GM18508 (cell line): ENCODE measurements around the gene ZNF280C.

ENCODE experiments used
- ATAC-seq: cut with Tn5 transposase; IDR thresholded peaks from one replicate; pipeline ENCODE4 v1.9.1; 2021; ENCODE audit warnings: moderate number of reproducible peaks; ENCODE audit not compliant: insufficient read depth, unreplicated experiment

ZNF280C gene

GRCh38 chrX:130179579-130180215 is 89.0 kb downstream of the ZNF280C start:
- no peak for ATAC-seq

GRCh38 chrX:130179170-130179569 is 89.5 kb downstream of the ZNF280C start:
- no peak for ATAC-seq

- ATAC-seq, result no peak
Observed at GRCh38 chrX:130176942-130177341, 91.8 kb downstream of the ZNF280C start.

- peak; percentile 66 for ATAC-seq
Observed at GRCh38 chrX:130176354-130176776, 92.3 kb downstream of the ZNF280C start.

GRCh38 chrX:130174937-130175336 is 93.8 kb downstream of the ZNF280C start:
- no peak for ATAC-seq

GRCh38 chrX:130174045-130174704 is 94.5 kb downstream of the ZNF280C start:
- no peak for ATAC-seq

GRCh38 chrX:130173190-130173895 is 95.4 kb downstream of the ZNF280C start:
- no peak for ATAC-seq

GRCh38 chrX:130172127-130172845 is 96.4 kb downstream of the ZNF280C start:
- ATAC-seq, result no peak

- ATAC-seq, result no peak
Observed at GRCh38 chrX:130171446-130172126, 97.1 kb downstream of the ZNF280C start, which contains the start of gene RAB33A. Gene RAB33A, plus strand, starts transcription at chrX:130171962. Its CDS starts 101 bp downstream, at chrX:130172063.

GRCh38 chrX:130170752-130171445 is 97.8 kb downstream of the ZNF280C start:
- ATAC-seq, result peak; percentile 36

- ATAC-seq, result no peak
Observed at GRCh38 chrX:130167040-130167439, 101.7 kb downstream of the ZNF280C start.

- no peak for ATAC-seq
Observed at GRCh38 chrX:130166503-130166777, 102.3 kb downstream of the ZNF280C start.

- peak; percentile 78 for ATAC-seq
Observed at GRCh38 chrX:130165703-130166502, 102.8 kb downstream of the ZNF280C start, which contains the start of gene AIFM1. Gene AIFM1, minus strand, starts transcription at chrX:130165841. Its CDS starts 185 bp downstream, at chrX:130165656.

GRCh38 chrX:130165181-130165702 is 103.5 kb downstream of the ZNF280C start:
- no peak for ATAC-seq

GRCh38 chrX:130163398-130163797 is 105.3 kb downstream of the ZNF280C start:
- no peak for ATAC-seq

GRCh38 chrX:130162094-130162735 is 106.5 kb downstream of the ZNF280C start:
- ATAC-seq, result no peak

- ATAC-seq, result no peak
Observed at GRCh38 chrX:130159776-130160175, 108.9 kb downstream of the ZNF280C start.

GRCh38 chrX:130158311-130158710 is 110.4 kb downstream of the ZNF280C start:
- ATAC-seq, result no peak
